GM23338 (cell line): ENCODE measurements around the gene C5orf22. TPM values are rescaled to one million over a fixed set of nuclear protein-coding genes. Genes with fewer than 3 reads are reported as not detected.

ENCODE experiments used
- ATAC-seq: fragments of 200-7000 bp; cut with Tn5 transposase; 3 replicates; pipeline ENCODE4 v1.9.1; 2020
- DNase-seq: peaks from one replicate; pipeline ENCODE4 v3.0.0-alpha.2; 2015; ENCODE audit warnings: low spot score
- H2AFZ ChIP-seq: fragments of 200-600 bp; sonication (generic); 2 replicates; pipeline ENCODE4 v1.8.0; 2016; ENCODE audit warnings: antibody characterized with exemption, mild to moderate bottlenecking, moderate library complexity
- H3F3A ChIP-seq: fragments of 200-600 bp; sonication (generic); replicated peaks from 2 replicates; pipeline ENCODE4 v1.8.0; 2017; ENCODE audit warnings: antibody characterized with exemption, mixed run types, low read depth
- H3K27ac ChIP-seq: fragments of 200-600 bp; sonication (generic); 2 replicates; pipeline ENCODE4 v1.6.1; 2016; ENCODE audit warnings: low read depth
- H3K27me3 ChIP-seq: fragments of 200-600 bp; sonication (generic); 2 replicates; pipeline ENCODE4 v1.8.0; 2016; ENCODE audit warnings: mild to moderate bottlenecking, mixed run types, moderate library complexity; ENCODE audit not compliant: insufficient read depth
- H3K36me3 ChIP-seq: fragments of 200-600 bp; sonication (generic); 2 replicates; pipeline ENCODE4 v1.8.0; 2016; ENCODE audit warnings: mild to moderate bottlenecking; ENCODE audit not compliant: insufficient read depth
- H3K4me1 ChIP-seq: fragments of 200-600 bp; sonication (generic); 2 replicates; pipeline ENCODE4 v1.8.0; 2016; ENCODE audit warnings: mild to moderate bottlenecking, moderate library complexity; ENCODE audit not compliant: insufficient read depth
- H3K4me2 ChIP-seq: fragments of 200-600 bp; sonication (generic); 2 replicates; pipeline ENCODE4 v1.7.1; 2017; ENCODE audit warnings: mixed run types
- H3K4me3 ChIP-seq: fragments of 200-600 bp; sonication (generic); 2 replicates; pipeline ENCODE4 v1.6.1; 2016; ENCODE audit warnings: mixed run types
- H3K79me2 ChIP-seq: fragments of 200-600 bp; sonication (generic); replicated peaks from 2 replicates; pipeline ENCODE4 v1.8.0; 2017; ENCODE audit warnings: mild to moderate bottlenecking; ENCODE audit not compliant: insufficient read depth
- H3K9me2 ChIP-seq: fragments of 200-600 bp; sonication (generic); 2 replicates; pipeline ENCODE4 v1.8.0; 2017; ENCODE audit not compliant: insufficient read depth
- H4K20me1 ChIP-seq: fragments of 200-600 bp; sonication (generic); replicated peaks from 2 replicates; pipeline ENCODE4 v1.8.0; 2017; ENCODE audit warnings: mild to moderate bottlenecking; ENCODE audit not compliant: insufficient read depth
- H3K27ac Mint-ChIP-seq: 2 replicates; pipeline ENCODE4 v1.8.0; 2020; ENCODE audit warnings: inconsistent platforms, mild to moderate bottlenecking, moderate library complexity, mixed read lengths
- H3K27me3 Mint-ChIP-seq: 3 replicates; pipeline ENCODE4 v1.8.0; 2022; ENCODE audit warnings: low read depth, mild to moderate bottlenecking, moderate library complexity, mixed read lengths, inconsistent platforms; ENCODE audit not compliant: insufficient read depth, poor library complexity
- H3K36me3 Mint-ChIP-seq: 3 replicates; pipeline ENCODE4 v1.8.0; 2021; ENCODE audit warnings: low read depth, mild to moderate bottlenecking, inconsistent platforms, moderate library complexity, mixed read lengths
- H3K4me1 Mint-ChIP-seq: 3 replicates; pipeline ENCODE4 v1.8.0; 2020; ENCODE audit warnings: mild to moderate bottlenecking, inconsistent platforms, mixed read lengths
- H3K4me3 Mint-ChIP-seq: 3 replicates; pipeline ENCODE4 v1.8.0; 2021; ENCODE audit warnings: moderate library complexity, mild to moderate bottlenecking, inconsistent platforms, mixed read lengths
- H3K9me3 Mint-ChIP-seq: 3 replicates; pipeline ENCODE4 v1.8.0; 2020; ENCODE audit warnings: moderate library complexity, mild to moderate bottlenecking, inconsistent platforms, mixed read lengths
- CREB1 ChIP-seq: fragments of 250-450 bp; sonication (Bioruptor Pico); IDR thresholded peaks from 2 replicates; pipeline ENCODE4 v1.5.0; 2020; ENCODE audit warnings: low read depth, mild to moderate bottlenecking, moderate library complexity
- CTCF ChIP-seq, 2 experiments: fragments of 200-600 bp in 1 of 2; sonication (generic) in 1 of 2; conservative IDR thresholded peaks; 2 replicates each; pipeline versions ENCODE4 v1.5.1 to v1.6.1; 2016 to 2017; ENCODE audit warnings: antibody characterized with exemption in 2 of 2, low read depth in 2 of 2, mild to moderate bottlenecking in 2 of 2, moderate library complexity in 1 of 2
- ETS1 ChIP-seq: IDR thresholded peaks from 2 replicates; pipeline ENCODE4 v1.6.1; 2016; ENCODE audit warnings: antibody characterized with exemption
- EZH2 ChIP-seq: fragments of 200-600 bp; sonication (generic); IDR thresholded peaks from one replicate; pipeline ENCODE4 v1.8.0; 2017; ENCODE audit warnings: antibody characterized with exemption, mild to moderate bottlenecking, low read depth; ENCODE audit not compliant: unreplicated experiment
- EZH2phosphoT487 ChIP-seq: fragments of 200-600 bp; sonication (generic); IDR thresholded peaks from one replicate; pipeline ENCODE4 v1.8.1; 2018; ENCODE audit warnings: antibody characterized with exemption; ENCODE audit not compliant: unreplicated experiment
- JUNB ChIP-seq: IDR thresholded peaks from one replicate; pipeline ENCODE4 v1.6.1; 2016; ENCODE audit warnings: antibody characterized with exemption; ENCODE audit not compliant: unreplicated experiment
- NANOG ChIP-seq: IDR thresholded peaks from 2 replicates; pipeline ENCODE4 v1.6.1; 2016; ENCODE audit warnings: antibody characterized with exemption, borderline replicate concordance
- POLR2AphosphoS5 ChIP-seq: IDR thresholded peaks from 2 replicates; pipeline ENCODE4 v1.6.1; 2016; ENCODE audit warnings: antibody characterized with exemption, low read depth
- REST ChIP-seq: IDR thresholded peaks from one replicate; pipeline ENCODE4 v1.6.1; 2018; ENCODE audit warnings: antibody characterized with exemption; ENCODE audit not compliant: unreplicated experiment
- STAT1 ChIP-seq: IDR thresholded peaks from one replicate; pipeline ENCODE4 v1.6.1; 2016; ENCODE audit warnings: antibody characterized with exemption; ENCODE audit not compliant: unreplicated experiment
- ZNF114 ChIP-seq: fragments of 250-450 bp; sonication (Bioruptor Pico); IDR thresholded peaks from 2 replicates; pipeline ENCODE4 v1.5.0; 2020; ENCODE audit warnings: mild to moderate bottlenecking, moderate library complexity
- ZNF331 ChIP-seq: fragments of 250-450 bp; sonication (Bioruptor Pico); IDR thresholded peaks from 2 replicates; pipeline ENCODE4 v1.5.0; 2020; ENCODE audit warnings: low read depth, mild to moderate bottlenecking, moderate library complexity
- ZNF462 ChIP-seq: fragments of 250-450 bp; sonication (Bioruptor Pico); IDR thresholded peaks from 2 replicates; pipeline ENCODE4 v1.5.0; 2020; ENCODE audit warnings: mild to moderate bottlenecking, moderate library complexity
- polyA plus RNA-seq: library from polyadenylated mRNA; unstranded; fragments of >200 nt; fragmentation: Nextera tagmentation; extraction: Ambion mirVana; gene quantifications from 2 replicates; pipeline ENCODE4 v1.2.1, GENCODE V29; 2016
- total RNA-seq: library from RNA; depleted of rRNA; stranded (reverse); fragments of >200 nt; shearing (Covaris generic); gene quantifications from 2 replicates; pipeline ENCODE4 v1.2.3, GENCODE V29; 2014

Gene C5orf22
- total and polyA plus RNA-seq, 2 experiments from 2014 or later = 13.6 to 30.9 TPM

- Histone ChIP-seq H3K4me3 (no peak overlapping the region), H4K20me1 (peaks cover 3% of the 10 kb centered on the region; the same call in 1 of the 2 replicates), H3K27me3 (no peaks in the 10 kb centered on the region), H3K4me2 (no peak overlapping the region), H2AFZ (no peak overlapping the region), H3K36me3 (peaks cover 48% of the 10 kb centered on the region), H3K9me2 (no peaks in the 10 kb centered on the region), H3F3A (0 out of 2 replicates have a peak, but pooled peaks cover 3% of the 10 kb centered on the region), H3K27ac (no peak overlapping the region), H3K4me1 (peaks cover 6% of the 10 kb centered on the region; the same call in 1 of the 2 replicates), H3K79me2 (peaks cover 18% of the 10 kb centered on the region)
- DNase-seq = no peak
- Mint-ChIP-seq H3K27ac (no peak overlapping the region), H3K27me3 (peaks cover under 1% of the 10 kb centered on the region), H3K9me3 (no peaks in the 10 kb centered on the region), H3K4me1 (peaks cover 10% of the 10 kb centered on the region), H3K36me3 (peaks cover 61% of the 10 kb centered on the region), H3K4me3 (no peak overlapping the region)
- no peak for ATAC-seq
- TF ChIP-seq EZH2phosphoT487 (no peak), CTCF (conservative IDR thresholded peaks at IDR 0.05; ENCODE audit: low read depth in 2 of 2) (no peak), POLR2AphosphoS5 (no peak), STAT1 (no peak), ZNF462 (CRISPR knock-in tag) (no peak), REST (no peak), ZNF331 (CRISPR knock-in tag) (no peak), ETS1 (no peak), EZH2 (no peak), CREB1 (CRISPR knock-in tag) (no peak), JUNB (no peak), ZNF114 (no peak), NANOG (no peak)
Observed at GRCh38 chr5:31537349-31537748, 5.2 kb downstream of the C5orf22 start.
